DOHH2 (cell line): ENCODE measurements around the gene GANC.

Source experiments
- H3F3A ChIP-seq: fragments of 200-600 bp; sonication (generic), shearing (Covaris generic); 2 replicates; pipeline ENCODE4 v1.6.0; 2016; ENCODE audit warnings: antibody characterized with exemption, mild to moderate bottlenecking; ENCODE audit not compliant: control insufficient read depth, insufficient read depth
- H3K27ac ChIP-seq: fragments of 200-600 bp; sonication (generic); 2 replicates; pipeline ENCODE4 v1.5.1; 2014; ENCODE audit warnings: low read depth, mild to moderate bottlenecking, low read length, moderate library complexity
- H3K27me3 ChIP-seq: fragments of 200-600 bp; sonication (generic); 2 replicates; pipeline ENCODE4 v1.6.1; 2014; ENCODE audit warnings: mild to moderate bottlenecking, low read length, mixed read lengths; ENCODE audit not compliant: control insufficient read depth
- H3K36me3 ChIP-seq: fragments of 200-600 bp; sonication (generic); 2 replicates; pipeline ENCODE4 v1.6.1; 2014; ENCODE audit warnings: mild to moderate bottlenecking, low read length, moderate library complexity, mixed read lengths; ENCODE audit not compliant: control insufficient read depth
- H3K4me1 ChIP-seq: fragments of 200-600 bp; sonication (generic); 2 replicates; pipeline ENCODE4 v1.6.1; 2014; ENCODE audit warnings: mild to moderate bottlenecking, low read length, mixed read lengths; ENCODE audit not compliant: control insufficient read depth
- H3K4me2 ChIP-seq: fragments of 200-600 bp; sonication (generic); 2 replicates; pipeline ENCODE4 v1.6.0; 2014; ENCODE audit warnings: mild to moderate bottlenecking, low read length, moderate library complexity
- H3K4me3 ChIP-seq: fragments of 200-600 bp; sonication (generic); 2 replicates; pipeline ENCODE4 v1.5.1; 2014; ENCODE audit warnings: mild to moderate bottlenecking, low read length, mixed read lengths
- H3K79me2 ChIP-seq: fragments of 200-600 bp; sonication (generic); 2 replicates; pipeline ENCODE4 v1.6.1; 2014; ENCODE audit warnings: mild to moderate bottlenecking, low read length, mixed read lengths; ENCODE audit not compliant: control insufficient read depth
- H3K9me2 ChIP-seq: fragments of 200-600 bp; sonication (generic); replicated peaks from 2 replicates; pipeline ENCODE4 v1.6.1; 2014; ENCODE audit warnings: mild to moderate bottlenecking, low read length, mixed read lengths; ENCODE audit not compliant: control insufficient read depth
- H3K9me3 ChIP-seq: fragments of 200-600 bp; sonication (generic); 2 replicates; pipeline ENCODE4 v1.6.1; 2014; ENCODE audit warnings: antibody characterized with exemption, low read length, mixed read lengths; ENCODE audit not compliant: control insufficient read depth, insufficient read depth
- H4K20me1 ChIP-seq: fragments of 200-600 bp; sonication (generic); 2 replicates; pipeline ENCODE4 v1.6.0; 2014; ENCODE audit warnings: low read depth, mild to moderate bottlenecking, antibody characterized with exemption, low read length, moderate library complexity; ENCODE audit not compliant: control insufficient read depth, insufficient read depth
- CTCF ChIP-seq: fragments of 200-600 bp; sonication (generic); IDR thresholded peaks from one replicate; pipeline ENCODE4 v1.5.1; 2014; ENCODE audit warnings: antibody characterized with exemption, mild to moderate bottlenecking, low read depth, low read length; ENCODE audit not compliant: poor library complexity, severe bottlenecking
- EZH2phosphoT487 ChIP-seq: fragments of 200-600 bp; sonication (generic); IDR thresholded peaks from 2 replicates; pipeline ENCODE4 v1.6.1; 2017; ENCODE audit warnings: borderline replicate concordance, mild to moderate bottlenecking, antibody characterized with exemption, low read length, moderate library complexity, mixed read lengths

Gene GANC

GRCh38 chr15:42365921-42366550 lies 93.0 kb downstream of the GANC start:
- no peaks in the 10 kb centered on the region for H4K20me1 ChIP-seq
- TF ChIP-seq CTCF, result no peak
- TF ChIP-seq EZH2phosphoT487, result no peak

GRCh38 chr15:42367041-42367440 lies 94.0 kb downstream of the GANC start:
- Histone ChIP-seq H3K4me1 (no peaks in the 10 kb centered on the region), H3K27ac (no peak overlapping the region), H3K36me3 (no peaks in the 10 kb centered on the region), H3K4me2 (no peak overlapping the region), H3K79me2 (no peaks in the 10 kb centered on the region), H3K9me2 (no peaks in the 10 kb centered on the region), H3K9me3 (no peaks in the 10 kb centered on the region), H3F3A (no peaks in the 10 kb centered on the region), H3K4me3 (no peak overlapping the region), H4K20me1 (no peaks in the 10 kb centered on the region), H3K27me3 (no peaks in the 10 kb centered on the region; the same call in 1 of the 2 replicates)
- TF ChIP-seq EZH2phosphoT487, result no peak
- no peak for TF ChIP-seq CTCF

More at GRCh38 chr15:42365921-42366550, 93.0 kb downstream of the GANC start:
- Histone ChIP-seq H3K9me2 (no peaks in the 10 kb centered on the region), H3K79me2 (no peaks in the 10 kb centered on the region), H3K36me3 (no peaks in the 10 kb centered on the region), H3K27ac (no peak overlapping the region), H3K27me3 (no peaks in the 10 kb centered on the region; the same call in 1 of the 2 replicates), H3K4me3 (no peak overlapping the region), H3F3A (no peaks in the 10 kb centered on the region), H3K4me1 (no peaks in the 10 kb centered on the region), H3K9me3 (no peaks in the 10 kb centered on the region), H3K4me2 (no peak overlapping the region)

- Histone ChIP-seq H3K27ac (no peak overlapping the region), H3K36me3 (no peaks in the 10 kb centered on the region), H3K9me3 (no peaks in the 10 kb centered on the region), H3K4me2 (no peak overlapping the region), H3K4me1 (no peaks in the 10 kb centered on the region), H3F3A (no peaks in the 10 kb centered on the region), H3K9me2 (no peaks in the 10 kb centered on the region), H4K20me1 (no peaks in the 10 kb centered on the region), H3K4me3 (no peak overlapping the region), H3K79me2 (no peaks in the 10 kb centered on the region), H3K27me3 (no peaks in the 10 kb centered on the region; the same call in 1 of the 2 replicates)
- TF ChIP-seq EZH2phosphoT487, result no peak
- no peak for TF ChIP-seq CTCF
Measured at GRCh38 chr15:42368096-42368495, 95.1 kb downstream of the GANC start.
